Measurements from ENCODE around the gene VWA7.

GRCh38 chr6:31821301-31822035 is 44.3 kb upstream of the VWA7 start:
- TF ChIP-seq TARDBP (IDR thresholded peaks at IDR 0.05) (no peak), SUZ12 (IDR thresholded peaks at IDR 0.05) (no peak), ELF4 (IDR thresholded peaks at IDR 0.05) (no peak), FOXA1 (IDR thresholded peaks at IDR 0.05) (no peak)

All from HEK293T (cell line).